AG09309 (cell line): ENCODE results near the gene ALOX12.

Experiments
- DNase-seq: peaks from one replicate; pipeline ENCODE4 v3.0.0-alpha.2; 2010; ENCODE audit warnings: low read depth
- H3K4me3 ChIP-seq: 2 replicates; pipeline ENCODE4 v1.5.1; 2011; ENCODE audit warnings: mild to moderate bottlenecking, low read depth, low read length, moderate library complexity; ENCODE audit not compliant: control insufficient read depth
- TF ChIP-seq, protein P1 (sequence below): IDR thresholded peaks from 2 replicates; pipeline ENCODE4 v1.5.1; 2011; ENCODE audit warnings: mild to moderate bottlenecking, low read depth, low read length, inconsistent platforms; ENCODE audit not compliant: insufficient read depth, control insufficient read depth; ENCODE audit errors: missing control alignments

Gene ALOX12

DNA sequence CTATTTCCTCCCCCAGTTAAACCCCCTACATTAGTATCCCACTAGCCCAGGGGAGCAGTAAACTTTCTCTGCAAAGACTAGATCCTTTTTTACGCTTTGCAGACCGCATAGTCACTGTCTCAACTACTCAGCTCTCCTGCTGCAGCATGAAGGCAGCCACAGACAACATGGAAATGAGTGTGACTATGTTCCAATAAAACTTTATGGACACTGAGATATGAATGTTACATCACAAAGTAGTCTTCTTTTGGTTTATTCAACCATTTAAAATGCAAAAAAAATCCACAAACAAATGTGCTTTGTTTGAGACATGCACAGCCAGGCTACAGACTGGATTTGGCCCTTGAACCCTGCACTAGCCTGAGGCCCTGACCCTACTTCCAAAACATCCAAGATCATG lies 14.7 kb downstream of the ALOX12 start:
- H3K4me3 ChIP-seq = no peak overlapping the region

DNA sequence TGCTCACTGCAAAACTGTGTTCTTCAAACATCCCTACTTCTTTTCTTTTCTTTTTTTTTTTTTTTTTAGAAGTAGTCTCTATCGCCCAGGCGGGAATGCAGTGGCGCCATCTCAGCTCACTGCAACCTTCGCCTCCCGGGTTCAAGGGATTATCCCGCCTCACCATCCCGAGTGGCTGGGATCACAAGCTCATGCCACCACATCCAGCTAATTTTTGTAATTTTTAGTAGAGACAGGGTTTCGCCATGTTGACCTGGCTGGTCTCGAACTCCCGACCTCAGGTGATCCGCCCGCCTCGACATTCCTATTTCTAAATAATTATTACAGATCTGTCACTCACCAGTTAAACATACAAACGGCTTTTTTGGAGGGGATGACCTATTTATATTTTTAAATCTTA lies 15.6 kb downstream of the ALOX12 start:
- TF ChIP-seq, protein P1, sequence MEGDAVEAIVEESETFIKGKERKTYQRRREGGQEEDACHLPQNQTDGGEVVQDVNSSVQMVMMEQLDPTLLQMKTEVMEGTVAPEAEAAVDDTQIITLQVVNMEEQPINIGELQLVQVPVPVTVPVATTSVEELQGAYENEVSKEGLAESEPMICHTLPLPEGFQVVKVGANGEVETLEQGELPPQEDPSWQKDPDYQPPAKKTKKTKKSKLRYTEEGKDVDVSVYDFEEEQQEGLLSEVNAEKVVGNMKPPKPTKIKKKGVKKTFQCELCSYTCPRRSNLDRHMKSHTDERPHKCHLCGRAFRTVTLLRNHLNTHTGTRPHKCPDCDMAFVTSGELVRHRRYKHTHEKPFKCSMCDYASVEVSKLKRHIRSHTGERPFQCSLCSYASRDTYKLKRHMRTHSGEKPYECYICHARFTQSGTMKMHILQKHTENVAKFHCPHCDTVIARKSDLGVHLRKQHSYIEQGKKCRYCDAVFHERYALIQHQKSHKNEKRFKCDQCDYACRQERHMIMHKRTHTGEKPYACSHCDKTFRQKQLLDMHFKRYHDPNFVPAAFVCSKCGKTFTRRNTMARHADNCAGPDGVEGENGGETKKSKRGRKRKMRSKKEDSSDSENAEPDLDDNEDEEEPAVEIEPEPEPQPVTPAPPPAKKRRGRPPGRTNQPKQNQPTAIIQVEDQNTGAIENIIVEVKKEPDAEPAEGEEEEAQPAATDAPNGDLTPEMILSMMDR = no peak
- DNase-seq = no peak
- H3K4me3 ChIP-seq = peak overlapping the region; percentile 73

More for the DNA sequence above, 14.7 kb downstream of the ALOX12 start:
- no peak for DNase-seq
- TF ChIP-seq, protein P1 = no peak

DNA sequence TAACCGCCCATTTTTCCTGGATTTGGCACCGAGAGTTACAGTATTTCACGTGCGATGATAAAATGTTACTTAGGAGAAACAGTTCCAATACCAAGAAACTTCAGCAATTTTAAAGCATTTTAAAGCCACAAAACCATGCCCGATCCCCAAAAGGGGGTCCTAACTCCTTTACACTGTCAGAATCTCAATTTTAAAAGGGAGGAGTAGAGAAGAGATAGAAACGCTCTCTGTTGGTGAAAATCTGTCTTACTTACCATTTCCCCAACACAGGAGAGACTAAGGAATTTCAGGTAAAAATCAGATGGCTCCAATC lies 16.0 kb downstream of the ALOX12 start:
- H3K4me3 ChIP-seq = peak overlapping the region; percentile 73
- TF ChIP-seq, protein P1 = no peak
- no peak for DNase-seq

DNA sequence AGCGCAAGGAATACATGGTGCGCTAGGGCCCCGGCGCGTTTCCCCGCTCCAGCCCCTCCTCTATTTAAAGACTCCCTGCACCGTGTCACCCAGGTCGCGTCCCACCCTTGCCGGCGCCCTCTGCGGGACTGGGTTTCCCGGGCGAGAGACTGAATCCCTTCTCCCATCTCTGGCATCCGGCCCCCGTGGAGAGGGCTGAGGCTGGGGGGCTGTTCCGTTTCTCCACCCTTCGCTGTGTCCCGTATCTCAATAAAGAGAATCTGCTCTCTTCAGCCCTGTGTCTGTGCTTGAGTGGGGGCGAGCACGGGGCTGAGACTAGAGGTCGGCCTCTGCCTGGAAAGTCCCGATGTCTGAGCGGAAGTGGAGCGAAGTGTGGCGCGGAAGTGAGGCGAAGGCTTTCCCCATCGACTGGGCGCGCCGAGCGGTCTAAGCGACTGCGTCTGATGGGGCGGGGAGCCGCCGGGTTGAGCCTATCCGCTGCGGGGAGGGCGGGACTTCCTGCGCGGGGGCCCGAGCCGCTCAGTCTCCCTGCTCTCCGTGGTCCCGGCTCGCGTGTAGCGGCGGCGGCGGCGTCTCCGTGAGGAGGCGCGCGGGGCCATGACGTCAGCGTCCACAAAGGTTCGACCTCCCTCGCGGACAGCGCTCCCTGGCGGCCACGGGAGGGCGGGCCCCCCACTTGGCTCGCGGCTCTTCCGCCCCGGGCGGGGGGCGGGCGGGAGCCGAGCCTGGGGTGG lies 18.6 kb downstream of the ALOX12 start:
- peak overlapping the region; percentile 73 for H3K4me3 ChIP-seq
- TF ChIP-seq, protein P1 = peak; percentile 57
- peak; percentile 83 for DNase-seq

DNA sequence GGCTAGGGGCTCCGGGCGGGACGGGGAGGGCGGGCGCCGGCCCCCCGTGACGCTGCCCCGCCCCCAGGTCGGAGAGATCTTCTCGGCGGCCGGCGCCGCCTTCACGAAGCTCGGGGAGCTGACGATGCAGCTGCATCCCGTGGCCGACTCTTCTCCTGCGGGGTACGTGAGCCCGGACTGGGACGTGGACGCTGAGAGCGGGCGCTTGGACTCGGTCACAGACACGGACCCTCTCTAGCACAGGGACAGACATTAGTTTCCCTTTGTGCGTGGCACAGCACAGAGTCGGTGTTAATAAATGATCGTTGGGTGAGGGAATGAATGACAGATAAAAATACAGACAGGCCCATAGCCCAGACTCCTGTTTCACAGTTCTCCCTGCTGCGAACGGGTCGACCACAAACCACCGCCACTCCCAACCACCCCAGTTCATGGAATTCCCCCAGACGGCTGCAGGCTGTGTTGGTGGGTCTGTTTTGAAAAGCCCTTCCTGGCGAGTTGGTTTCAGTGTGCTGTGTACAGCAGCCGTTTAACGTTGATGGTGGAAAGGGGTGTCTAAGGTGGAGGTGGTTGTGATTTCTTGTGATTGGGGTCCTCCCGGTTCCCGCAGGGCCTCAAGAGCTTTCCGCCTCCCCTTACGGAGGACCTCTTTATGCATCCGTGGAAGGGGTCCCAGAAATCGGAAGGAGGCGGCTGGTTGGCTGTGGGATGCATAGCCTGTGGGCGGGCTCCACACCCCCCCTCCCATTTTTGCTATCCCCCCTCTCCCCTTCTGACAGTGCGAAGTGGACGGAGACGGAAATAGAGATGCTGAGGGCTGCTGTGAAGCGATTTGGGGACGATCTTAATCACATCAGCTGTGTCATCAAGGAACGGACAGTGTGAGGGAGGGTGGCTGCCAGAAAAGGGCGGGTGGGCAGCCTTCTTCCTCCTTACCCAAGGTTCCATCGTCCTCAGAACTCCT lies 19.4 kb downstream of the ALOX12 start:
- peak overlapping the region; percentile 59 for H3K4me3 ChIP-seq
- no peak for DNase-seq
- TF ChIP-seq, protein P1 = no peak

DNA sequence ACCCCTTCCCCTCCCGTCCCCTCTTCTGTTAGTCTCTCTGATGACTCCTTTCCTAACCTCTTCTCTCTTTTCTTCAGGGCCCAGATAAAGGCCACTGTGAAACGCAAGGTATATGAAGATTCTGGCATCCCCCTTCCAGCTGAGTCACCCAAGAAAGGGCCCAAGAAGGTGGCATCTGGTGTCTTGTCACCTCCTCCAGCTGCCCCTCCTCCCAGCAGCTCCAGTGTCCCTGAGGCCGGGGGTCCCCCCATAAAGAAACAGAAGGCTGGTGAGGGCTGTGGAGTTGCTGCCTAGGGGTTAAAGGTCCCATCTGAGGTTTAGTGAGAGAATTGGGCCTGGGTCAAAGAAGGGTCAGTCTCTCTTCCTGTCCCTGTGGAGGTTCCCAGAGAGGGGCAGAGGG lies 20.6 kb downstream of the ALOX12 start:
- H3K4me3 ChIP-seq = no peak overlapping the region
- TF ChIP-seq, protein P1 = no peak
- DNase-seq = no peak
